ENCODE data around the gene LVRN.

Gene LVRN

GRCh38 chr5:115995351-115995750 is 33.1 kb downstream of the LVRN start:
- Histone ChIP-seq H3K56ac (ENCODE audit: low read length) (no peak overlapping the region), H2BK120ac (ENCODE audit: low read depth, low read length) (no peak overlapping the region), H3K4ac (ENCODE audit: low read depth, low read length) (no peak overlapping the region), H3K4me2 (ENCODE audit: low read length) (no peak overlapping the region), H3K79me1 (ENCODE audit: low read length) (no peaks in the 10 kb centered on the region), H3K27ac (ENCODE audit: low read depth, low read length) (no peak overlapping the region), H3K9ac (ENCODE audit: low read length) (no peak overlapping the region), H2AK5ac (ENCODE audit: low read length) (no peak overlapping the region), H3K4me1 (ENCODE audit: control insufficient read depth, low read depth, low read length) (no peaks in the 10 kb centered on the region), H2BK5ac (ENCODE audit: low read length) (no peak overlapping the region), H4K8ac (ENCODE audit: low read depth, low read length) (no peak overlapping the region), H3K18ac (ENCODE audit: low read length) (no peak overlapping the region), H3K36me3 (ENCODE audit: control insufficient read depth, insufficient read depth, low read length) (no peaks in the 10 kb centered on the region), H3K23ac (ENCODE audit: low read length) (no peak overlapping the region), H3K27me3 (ENCODE audit: insufficient read depth, low read length, poor library complexity) (no peaks in the 10 kb centered on the region), H4K5ac (ENCODE audit: low read length) (no peak overlapping the region), H3K79me2 (ENCODE audit: control insufficient read depth, insufficient read depth, low read length) (no peaks in the 10 kb centered on the region), H3K4me3 (ENCODE audit: low read length) (no peak overlapping the region), H2BK15ac (replicated peaks; ENCODE audit: low read depth) (no peak overlapping the region)
- WGBS (ENCODE audit: extremely low coverage, insufficient coverage, low lambda C conversion rate): no CpG with 5 or more reads among the region's 6 CpGs
- DNase-seq: no peak

GRCh38 chr5:116002116-116002906 is 40.0 kb downstream of the LVRN start:
- no peaks in the 10 kb centered on the region for H3K36me3 ChIP-seq (ENCODE audit: control insufficient read depth, insufficient read depth, low read length)
- H3K27ac ChIP-seq (ENCODE audit: low read depth, low read length): no peak overlapping the region
- H3K4me3 ChIP-seq (ENCODE audit: low read length): no peak overlapping the region
- H3K4ac ChIP-seq (ENCODE audit: low read depth, low read length): no peak overlapping the region
- H2BK15ac ChIP-seq (replicated peaks; ENCODE audit: low read depth): no peak overlapping the region
- H3K4me2 ChIP-seq (ENCODE audit: low read length): no peak overlapping the region
- no peak overlapping the region for H4K8ac ChIP-seq (ENCODE audit: low read depth, low read length)
- H3K27me3 ChIP-seq (ENCODE audit: insufficient read depth, low read length, poor library complexity): no peaks in the 10 kb centered on the region
- no peaks in the 10 kb centered on the region for H3K79me2 ChIP-seq (ENCODE audit: control insufficient read depth, insufficient read depth, low read length)
- H3K9ac ChIP-seq (ENCODE audit: low read length): no peak overlapping the region
- no peak overlapping the region for H3K56ac ChIP-seq (ENCODE audit: low read length)
- H2BK5ac ChIP-seq (ENCODE audit: low read length): no peak overlapping the region
- no peak overlapping the region for H4K5ac ChIP-seq (ENCODE audit: low read length)
- no peaks in the 10 kb centered on the region for H3K4me1 ChIP-seq (ENCODE audit: control insufficient read depth, low read depth, low read length)
- H2AK5ac ChIP-seq (ENCODE audit: low read length): no peak overlapping the region
- H2BK120ac ChIP-seq (ENCODE audit: low read depth, low read length): no peak overlapping the region
- H3K18ac ChIP-seq (ENCODE audit: low read length): no peak overlapping the region
- H3K79me1 ChIP-seq (ENCODE audit: low read length): no peaks in the 10 kb centered on the region
- no peak for DNase-seq
- no peak overlapping the region for H3K23ac ChIP-seq (ENCODE audit: low read length)
- WGBS (ENCODE audit: extremely low coverage, insufficient coverage, low lambda C conversion rate): no CpG with 5 or more reads among the region's 6 CpGs

GRCh38 chr5:116004248-116004647 is 42.0 kb downstream of the LVRN start:
- H3K36me3 ChIP-seq (ENCODE audit: control insufficient read depth, insufficient read depth, low read length): no peaks in the 10 kb centered on the region
- no peak overlapping the region for H3K23ac ChIP-seq (ENCODE audit: low read length)
- no peak overlapping the region for H3K56ac ChIP-seq (ENCODE audit: low read length)
- no peak overlapping the region for H4K8ac ChIP-seq (ENCODE audit: low read depth, low read length)
- H2BK5ac ChIP-seq (ENCODE audit: low read length): no peak overlapping the region
- no peaks in the 10 kb centered on the region for H3K27me3 ChIP-seq (ENCODE audit: insufficient read depth, low read length, poor library complexity)
- no peaks in the 10 kb centered on the region for H3K4me1 ChIP-seq (ENCODE audit: control insufficient read depth, low read depth, low read length)
- H2BK15ac ChIP-seq (replicated peaks; ENCODE audit: low read depth): no peak overlapping the region
- no peak overlapping the region for H2BK120ac ChIP-seq (ENCODE audit: low read depth, low read length)
- no peak overlapping the region for H2AK5ac ChIP-seq (ENCODE audit: low read length)
- H3K4me3 ChIP-seq (ENCODE audit: low read length): no peak overlapping the region
- no peaks in the 10 kb centered on the region for H3K79me1 ChIP-seq (ENCODE audit: low read length)
- H4K5ac ChIP-seq (ENCODE audit: low read length): no peak overlapping the region
- no peak overlapping the region for H3K9ac ChIP-seq (ENCODE audit: low read length)
- DNase-seq: no peak
- no peak overlapping the region for H3K18ac ChIP-seq (ENCODE audit: low read length)
- WGBS (ENCODE audit: extremely low coverage, insufficient coverage, low lambda C conversion rate): no CpG with 5 or more reads among the region's 3 CpGs
- H3K79me2 ChIP-seq (ENCODE audit: control insufficient read depth, insufficient read depth, low read length): no peaks in the 10 kb centered on the region
- no peak overlapping the region for H3K4me2 ChIP-seq (ENCODE audit: low read length)
- H3K27ac ChIP-seq (ENCODE audit: low read depth, low read length): no peak overlapping the region
- H3K4ac ChIP-seq (ENCODE audit: low read depth, low read length): no peak overlapping the region

GRCh38 chr5:116009806-116010205 is 47.5 kb downstream of the LVRN start:
- no peak for DNase-seq
- no peak overlapping the region for H2BK120ac ChIP-seq (ENCODE audit: low read depth, low read length)
- no peaks in the 10 kb centered on the region for H3K79me1 ChIP-seq (ENCODE audit: low read length)
- no peak overlapping the region for H3K4ac ChIP-seq (ENCODE audit: low read depth, low read length)
- no peaks in the 10 kb centered on the region for H3K4me1 ChIP-seq (ENCODE audit: control insufficient read depth, low read depth, low read length)
- no peak overlapping the region for H3K18ac ChIP-seq (ENCODE audit: low read length)
- H3K23ac ChIP-seq (ENCODE audit: low read length): no peak overlapping the region
- H4K5ac ChIP-seq (ENCODE audit: low read length): no peak overlapping the region
- H4K8ac ChIP-seq (ENCODE audit: low read depth, low read length): no peak overlapping the region
- no CpG with 5 or more reads among the region's 3 CpGs for WGBS (ENCODE audit: extremely low coverage, insufficient coverage, low lambda C conversion rate)
- no peak overlapping the region for H3K4me3 ChIP-seq (ENCODE audit: low read length)
- H3K36me3 ChIP-seq (ENCODE audit: control insufficient read depth, insufficient read depth, low read length): no peaks in the 10 kb centered on the region
- no peak overlapping the region for H3K9ac ChIP-seq (ENCODE audit: low read length)
- H2AK5ac ChIP-seq (ENCODE audit: low read length): no peak overlapping the region
- H3K4me2 ChIP-seq (ENCODE audit: low read length): no peak overlapping the region
- H3K27ac ChIP-seq (ENCODE audit: low read depth, low read length): no peak overlapping the region
- no peak overlapping the region for H2BK15ac ChIP-seq (replicated peaks; ENCODE audit: low read depth)
- H3K56ac ChIP-seq (ENCODE audit: low read length): no peak overlapping the region
- H2BK5ac ChIP-seq (ENCODE audit: low read length): no peak overlapping the region
- H3K79me2 ChIP-seq (ENCODE audit: control insufficient read depth, insufficient read depth, low read length): no peaks in the 10 kb centered on the region
- no peaks in the 10 kb centered on the region for H3K27me3 ChIP-seq (ENCODE audit: insufficient read depth, low read length, poor library complexity)

GRCh38 chr5:116011046-116011445 is 48.8 kb downstream of the LVRN start:
- Histone ChIP-seq H3K56ac (ENCODE audit: low read length) (no peak overlapping the region), H2BK15ac (replicated peaks; ENCODE audit: low read depth) (no peak overlapping the region), H2AK5ac (ENCODE audit: low read length) (no peak overlapping the region), H3K4me1 (ENCODE audit: control insufficient read depth, low read depth, low read length) (no peaks in the 10 kb centered on the region), H2BK5ac (ENCODE audit: low read length) (no peak overlapping the region), H3K23ac (ENCODE audit: low read length) (no peak overlapping the region), H3K79me2 (ENCODE audit: control insufficient read depth, insufficient read depth, low read length) (no peaks in the 10 kb centered on the region), H3K36me3 (ENCODE audit: control insufficient read depth, insufficient read depth, low read length) (no peaks in the 10 kb centered on the region), H3K9ac (ENCODE audit: low read length) (no peak overlapping the region), H3K4ac (ENCODE audit: low read depth, low read length) (no peak overlapping the region), H3K4me2 (ENCODE audit: low read length) (no peak overlapping the region), H2BK120ac (ENCODE audit: low read depth, low read length) (no peak overlapping the region), H4K8ac (ENCODE audit: low read depth, low read length) (no peak overlapping the region), H3K18ac (ENCODE audit: low read length) (no peak overlapping the region), H4K5ac (ENCODE audit: low read length) (no peak overlapping the region), H3K27ac (ENCODE audit: low read depth, low read length) (no peak overlapping the region), H3K27me3 (ENCODE audit: insufficient read depth, low read length, poor library complexity) (no peaks in the 10 kb centered on the region), H3K4me3 (ENCODE audit: low read length) (no peak overlapping the region), H3K79me1 (ENCODE audit: low read length) (no peaks in the 10 kb centered on the region)
- DNase-seq: no peak

GRCh38 chr5:116013207-116013785 is 51.0 kb downstream of the LVRN start:
- whole genome bisulfite sequencing (ENCODE audit: extremely low coverage, insufficient coverage, low lambda C conversion rate): no CpG with 5 or more reads among the region's 6 CpGs
- Histone ChIP-seq H3K27me3 (ENCODE audit: insufficient read depth, low read length, poor library complexity) (no peaks in the 10 kb centered on the region), H3K4me1 (ENCODE audit: control insufficient read depth, low read depth, low read length) (no peaks in the 10 kb centered on the region)

More at GRCh38 chr5:116013207-116013785, 51.0 kb downstream of the LVRN start:
- H3K23ac ChIP-seq (ENCODE audit: low read length): no peak overlapping the region
- no peak overlapping the region for H3K18ac ChIP-seq (ENCODE audit: low read length)
- H2BK120ac ChIP-seq (ENCODE audit: low read depth, low read length): no peak overlapping the region
- no peaks in the 10 kb centered on the region for H3K79me1 ChIP-seq (ENCODE audit: low read length)
- no peak overlapping the region for H3K4me2 ChIP-seq (ENCODE audit: low read length)
- no peak overlapping the region for H3K56ac ChIP-seq (ENCODE audit: low read length)
- no peaks in the 10 kb centered on the region for H3K79me2 ChIP-seq (ENCODE audit: control insufficient read depth, insufficient read depth, low read length)
- H3K36me3 ChIP-seq (ENCODE audit: control insufficient read depth, insufficient read depth, low read length): no peaks in the 10 kb centered on the region
- no peak overlapping the region for H3K9ac ChIP-seq (ENCODE audit: low read length)
- H3K4ac ChIP-seq (ENCODE audit: low read depth, low read length): no peak overlapping the region
- H4K8ac ChIP-seq (ENCODE audit: low read depth, low read length): no peak overlapping the region
- no peak overlapping the region for H2BK15ac ChIP-seq (replicated peaks; ENCODE audit: low read depth)
- H2AK5ac ChIP-seq (ENCODE audit: low read length): no peak overlapping the region
- no peak overlapping the region for H3K4me3 ChIP-seq (ENCODE audit: low read length)
- DNase-seq: no peak
- no peak overlapping the region for H2BK5ac ChIP-seq (ENCODE audit: low read length)
- H4K5ac ChIP-seq (ENCODE audit: low read length): no peak overlapping the region
- H3K27ac ChIP-seq (ENCODE audit: low read depth, low read length): no peak overlapping the region
